K562 (cell line): ENCODE data around the gene TNRC6B. TPM values are rescaled to one million over a fixed set of nuclear protein-coding genes. Genes with fewer than 3 reads are reported as not detected.

ENCODE experiments used
- ESRRA ChIP-seq: fragments of 450-650 bp; IDR thresholded peaks from 2 replicates; pipeline ENCODE4 v1.6.1; 2014; ENCODE audit warnings: low read depth, mild to moderate bottlenecking, moderate library complexity, borderline replicate concordance
- GABPB1 ChIP-seq: sonication (generic); formaldehyde crosslinking; IDR thresholded peaks from 2 replicates; pipeline ENCODE4 v1.8.0; 2022; ENCODE audit warnings: mild to moderate bottlenecking, missing genetic modification reagents
- GATAD2B ChIP-seq: fragments of 450-650 bp; IDR thresholded peaks from 2 replicates; pipeline ENCODE4 v1.6.1; 2017; ENCODE audit warnings: mild to moderate bottlenecking, borderline replicate concordance
- KDM4B ChIP-seq, 2 experiments: fragments of 450-650 bp in 1 of 2; sonication (generic) in 1 of 2; IDR thresholded peaks; 2 replicates each; pipeline ENCODE4 v1.6.1; 2016 to 2017; ENCODE audit warnings: borderline replicate concordance in 2 of 2, antibody characterized with exemption in 1 of 2, low read depth in 1 of 2, mild to moderate bottlenecking in 1 of 2
- MTA1 ChIP-seq: fragments of 450-650 bp; IDR thresholded peaks from 2 replicates; pipeline ENCODE4 v1.6.1; 2017; ENCODE audit warnings: borderline replicate concordance
- POU5F1 ChIP-seq: fragments of 150-350 bp; IDR thresholded peaks from 2 replicates; pipeline ENCODE4 v1.6.1; 2014; ENCODE audit warnings: borderline replicate concordance, low read length, low read depth, mild to moderate bottlenecking; ENCODE audit not compliant: partially characterized antibody
- PYGO2 ChIP-seq: fragments of 450-650 bp; IDR thresholded peaks from 2 replicates; pipeline ENCODE4 v1.6.1; 2016; ENCODE audit warnings: mild to moderate bottlenecking, missing genetic modification characterization, moderate library complexity, missing compliant biosample characterization
- SIRT6 ChIP-seq: IDR thresholded peaks from one replicate; pipeline ENCODE4 v1.6.1; 2012; ENCODE audit warnings: low read depth, mild to moderate bottlenecking, control low read depth, inconsistent platforms, low read length, moderate library complexity
- TAF15 ChIP-seq: fragments of 200-400 bp; formaldehyde crosslinking; IDR thresholded peaks from 2 replicates; pipeline ENCODE4 v1.6.1; 2017; ENCODE audit warnings: mild to moderate bottlenecking, low read depth, low read length, moderate library complexity
- TAF7 ChIP-seq: fragments of 450-650 bp; IDR thresholded peaks from 2 replicates; pipeline ENCODE4 v1.6.1; 2016; ENCODE audit warnings: missing genetic modification characterization, missing compliant biosample characterization
- TAF9B ChIP-seq: fragments of 450-650 bp; IDR thresholded peaks from 2 replicates; pipeline ENCODE4 v1.6.1; 2018; ENCODE audit warnings: mild to moderate bottlenecking; ENCODE audit not compliant: partially characterized antibody
- TCF3 ChIP-seq: sonication (generic); formaldehyde crosslinking; IDR thresholded peaks from 2 replicates; pipeline ENCODE4 v1.4.0; 2020; ENCODE audit warnings: mild to moderate bottlenecking, missing genetic modification reagents
- ZNF184 ChIP-seq: sonication (generic); formaldehyde crosslinking; IDR thresholded peaks from 2 replicates; pipeline ENCODE4 v1.5.0; 2020; ENCODE audit warnings: missing genetic modification reagents
- polyA plus RNA-seq, 8 experiments: library from polyadenylated mRNA; depleted of rRNA in 4 of 8; stranded (reverse) in 5 of 8; unstranded in 3 of 8; fragments of >200 nt; fragmentation: Nextera tagmentation in 2 of 8; fragmentation: Illumina TruSeq in 1 of 8; extraction: Ambion mirVana in 2 of 8; extraction: Trizol in 1 of 8; gene quantifications; 2 replicates each; pipeline versions ENCODE4 v1.2.1 to v1.2.3, GENCODE V29; 2011 to 2014; ENCODE audit warnings: inconsistent platforms in 1 of 8, missing spikeins in 1 of 8
- total RNA-seq, 7 experiments: library from RNA; depleted of rRNA in 6 of 7; stranded (reverse); fragments of >200 nt in 6 of 7; fragmentation: Illumina TruSeq in 2 of 7; extraction: Trizol in 2 of 7; gene quantifications; 2 replicates each; pipeline versions ENCODE4 v1.2.1 to v1.2.3, GENCODE V29; 2011 to 2021; ENCODE audit warnings: low replicate concordance in 1 of 7

TNRC6B gene
- total and polyA plus RNA-seq, 9 of the 15 experiments (the other 6 are each of a cell fraction or from before 2014, with no cell fraction given) = 0.96 to 18.8 (median 10.8) TPM

GRCh38 chr22:40326905-40327735 lies 149.4 kb downstream of the TNRC6B start (continued):
- TF ChIP-seq POU5F1 (no peak), PYGO2 (tag) (no peak), ZNF184 (CRISPR knock-in tag) (no peak), TCF3 (no peak), SIRT6 (no peak), ESRRA (no peak), TAF9B (no peak), MTA1 (no peak), TAF7 (tag) (no peak), GABPB1 (CRISPR knock-in tag) (no peak), GATAD2B (no peak), KDM4B (IDR thresholded peaks at IDR 0.05; ENCODE audit: borderline replicate concordance in 2 of 2, low read depth in 1 of 2) (no peak), TAF15 (no peak)
